Duodenal mucosa (tissue), 2 donors: ENCODE results near the gene CUL9.

Experiments
- H3K27ac ChIP-seq: one replicate; pipeline ENCODE4 v1.7.0; 2013; ENCODE audit warnings: low read depth, low read length
- H3K27me3 ChIP-seq, 2 donors: one replicate each; pipeline ENCODE4 v1.7.0; 2013; ENCODE audit warnings: low read length in 2 of 2, control low read depth in 1 of 2; ENCODE audit not compliant: insufficient read depth in 2 of 2, control insufficient read depth in 1 of 2
- H3K36me3 ChIP-seq, 2 donors: one replicate each; pipeline ENCODE4 v1.7.0; 2013; ENCODE audit warnings: low read length in 2 of 2, control low read depth in 1 of 2; ENCODE audit not compliant: insufficient read depth in 2 of 2, control insufficient read depth in 1 of 2
- H3K4me1 ChIP-seq, 2 donors: one replicate each; pipeline ENCODE4 v1.7.0; 2013; ENCODE audit warnings: low read length in 2 of 2, control low read depth in 1 of 2; ENCODE audit not compliant: insufficient read depth in 2 of 2, control insufficient read depth in 1 of 2
- H3K4me3 ChIP-seq, 2 donors: one replicate each; pipeline ENCODE4 v1.7.0; 2013; ENCODE audit warnings: low read length in 2 of 2, low read depth in 1 of 2
- H3K9ac ChIP-seq, 2 donors: one replicate each; pipeline ENCODE4 v1.7.0; 2013; ENCODE audit warnings: low read length in 2 of 2, low read depth in 1 of 2
- H3K9me3 ChIP-seq, 2 donors: one replicate each; pipeline ENCODE4 v1.7.0; 2013; ENCODE audit warnings: low read length in 2 of 2, control low read depth in 1 of 2; ENCODE audit not compliant: control insufficient read depth in 1 of 2

Gene CUL9

GRCh38 chr6:43213431-43213830 lies 31.4 kb downstream of the CUL9 start:
- Histone ChIP-seq H3K36me3 (peaks cover 8 to 33% of the 10 kb centered on the region in 2 donors), H3K9me3 (no peaks in the 10 kb centered on the region)

GRCh38 chr6:43215066-43215465 lies 33.1 kb downstream of the CUL9 start:
- no peaks in the 10 kb centered on the region for H3K9me3 ChIP-seq
- peaks cover 8 to 41% of the 10 kb centered on the region in 2 donors for H3K36me3 ChIP-seq
- H3K9ac ChIP-seq, result no peak overlapping the region
- no peak overlapping the region for H3K4me3 ChIP-seq
- no peaks in the 10 kb centered on the region for H3K27me3 ChIP-seq
- H3K27ac ChIP-seq, result no peak overlapping the region
- no peaks in the 10 kb centered on the region for H3K4me1 ChIP-seq

More at GRCh38 chr6:43213431-43213830, 31.4 kb downstream of the CUL9 start:
- Histone ChIP-seq H3K9ac (no peak overlapping the region), H3K4me3 (no peak overlapping the region), H3K27ac (no peak overlapping the region), H3K27me3 (no peaks in the 10 kb centered on the region), H3K4me1 (no peaks in the 10 kb centered on the region)

- H3K27ac ChIP-seq, result no peak overlapping the region
- no peaks in the 10 kb centered on the region for H3K4me1 ChIP-seq
- no peak overlapping the region for H3K4me3 ChIP-seq
- H3K36me3 ChIP-seq, result peaks cover 8 to 52% of the 10 kb centered on the region in 2 donors
- no peaks in the 10 kb centered on the region for H3K9me3 ChIP-seq
- no peak overlapping the region for H3K9ac ChIP-seq
- no peaks in the 10 kb centered on the region for H3K27me3 ChIP-seq
Observed at GRCh38 chr6:43216200-43216599, 34.2 kb downstream of the CUL9 start.

GRCh38 chr6:43217351-43217750 lies 35.4 kb downstream of the CUL9 start:
- no peaks in the 10 kb centered on the region for H3K27me3 ChIP-seq
- H3K4me3 ChIP-seq, result no peak overlapping the region
- no peak overlapping the region for H3K9ac ChIP-seq
- H3K9me3 ChIP-seq, result no peaks in the 10 kb centered on the region
- no peak overlapping the region for H3K27ac ChIP-seq
- no peaks in the 10 kb centered on the region for H3K4me1 ChIP-seq
- H3K36me3 ChIP-seq, result peaks cover 8 to 54% of the 10 kb centered on the region in 2 donors

- Histone ChIP-seq H3K27me3 (no peaks in the 10 kb centered on the region), H3K9me3 (no peaks in the 10 kb centered on the region), H3K27ac (no peak overlapping the region)
Observed at GRCh38 chr6:43219119-43219518, 37.1 kb downstream of the CUL9 start.

GRCh38 chr6:43219814-43220213 lies 37.8 kb downstream of the CUL9 start:
- Histone ChIP-seq H3K4me3 (no peak overlapping the region), H3K9ac (no peak overlapping the region), H3K27me3 (no peaks in the 10 kb centered on the region), H3K4me1 (peaks cover 0 to 11% of the 10 kb centered on the region in 2 donors), H3K9me3 (no peaks in the 10 kb centered on the region), H3K27ac (no peak overlapping the region), H3K36me3 (peaks cover 5 to 67% of the 10 kb centered on the region in 2 donors)

More at GRCh38 chr6:43219119-43219518, 37.1 kb downstream of the CUL9 start:
- H3K4me3 ChIP-seq, result no peak overlapping the region
- H3K4me1 ChIP-seq, result peaks cover 0 to 5% of the 10 kb centered on the region in 2 donors
- peaks cover 5 to 64% of the 10 kb centered on the region in 2 donors for H3K36me3 ChIP-seq
- no peak overlapping the region for H3K9ac ChIP-seq

- Histone ChIP-seq H3K27ac (no peak overlapping the region), H3K27me3 (no peaks in the 10 kb centered on the region), H3K36me3 (peaks cover 5 to 64% of the 10 kb centered on the region in 2 donors), H3K9ac (no peak overlapping the region), H3K4me3 (no peak overlapping the region), H3K4me1 (peaks cover 2 to 11% of the 10 kb centered on the region in 2 donors), H3K9me3 (no peaks in the 10 kb centered on the region)
Observed at GRCh38 chr6:43220439-43220951, 38.5 kb downstream of the CUL9 start.

GRCh38 chr6:43221046-43221972 lies 39.3 kb downstream of the CUL9 start:
- H3K4me3 ChIP-seq, result no peak overlapping the region
- no peak overlapping the region for H3K27ac ChIP-seq
- no peaks in the 10 kb centered on the region for H3K27me3 ChIP-seq
- peaks cover 5 to 16% of the 10 kb centered on the region in 2 donors for H3K4me1 ChIP-seq
- no peak overlapping the region for H3K9ac ChIP-seq
- H3K9me3 ChIP-seq, result no peaks in the 10 kb centered on the region
- H3K36me3 ChIP-seq, result peaks cover 1 to 64% of the 10 kb centered on the region in 2 donors

GRCh38 chr6:43222418-43223059 lies 40.5 kb downstream of the CUL9 start:
- peaks cover 0 to 53% of the 10 kb centered on the region in 2 donors for H3K36me3 ChIP-seq

GRCh38 chr6:43223175-43223574 lies 41.2 kb downstream of the CUL9 start:
- H3K27ac ChIP-seq, result no peak overlapping the region
- H3K36me3 ChIP-seq, result peaks cover 0 to 53% of the 10 kb centered on the region in 2 donors
- no peaks in the 10 kb centered on the region for H3K27me3 ChIP-seq
- H3K9ac ChIP-seq, result no peak overlapping the region
- H3K4me3 ChIP-seq, result no peak overlapping the region
- H3K4me1 ChIP-seq, result peaks cover 7 to 19% of the 10 kb centered on the region in 2 donors
- no peaks in the 10 kb centered on the region for H3K9me3 ChIP-seq

More at GRCh38 chr6:43222418-43223059, 40.5 kb downstream of the CUL9 start:
- Histone ChIP-seq H3K4me3 (no peak overlapping the region), H3K9ac (no peak overlapping the region), H3K27me3 (no peaks in the 10 kb centered on the region), H3K9me3 (no peaks in the 10 kb centered on the region), H3K4me1 (peaks cover 5 to 16% of the 10 kb centered on the region in 2 donors), H3K27ac (no peak overlapping the region)
